HEK293 (cell line): ENCODE data around the gene RHBDD2.
"Not testable (repeated sequence)": the region's sequence is repeated elsewhere in the genome, so short reads cannot be mapped to it uniquely, and the experiment has no call there.

Experiments
- CTCF ChIP-seq: fragments of 450-650 bp; formaldehyde crosslinking; IDR thresholded peaks from 2 replicates; pipeline ENCODE4 v1.5.1; 2016; ENCODE audit warnings: missing biosample characterization, missing genetic modification characterization
- KLF1 ChIP-seq: fragments of 450-650 bp; formaldehyde crosslinking; IDR thresholded peaks from 2 replicates; pipeline ENCODE4 v1.5.1; 2016; ENCODE audit warnings: missing biosample characterization, missing genetic modification characterization
- ZBTB1 ChIP-seq: fragments of 450-650 bp; formaldehyde crosslinking; IDR thresholded peaks from 2 replicates; pipeline ENCODE4 v1.5.1; 2016; ENCODE audit warnings: missing biosample characterization, missing genetic modification characterization
- ZBTB49 ChIP-seq: fragments of 450-650 bp; formaldehyde crosslinking; IDR thresholded peaks from 2 replicates; pipeline ENCODE4 v1.5.1; 2016; ENCODE audit warnings: missing biosample characterization, missing genetic modification characterization, low read depth
- ZNF530 ChIP-seq: fragments of 450-650 bp; formaldehyde crosslinking; IDR thresholded peaks from 2 replicates; pipeline ENCODE4 v1.5.1; 2016; ENCODE audit warnings: low read depth, missing biosample characterization, missing genetic modification characterization
- TF ChIP-seq, protein P1 (sequence below): fragments of 450-650 bp; formaldehyde crosslinking; IDR thresholded peaks from 2 replicates; pipeline ENCODE4 v1.5.1; 2017; ENCODE audit warnings: missing biosample characterization, missing genetic modification characterization

DNA sequence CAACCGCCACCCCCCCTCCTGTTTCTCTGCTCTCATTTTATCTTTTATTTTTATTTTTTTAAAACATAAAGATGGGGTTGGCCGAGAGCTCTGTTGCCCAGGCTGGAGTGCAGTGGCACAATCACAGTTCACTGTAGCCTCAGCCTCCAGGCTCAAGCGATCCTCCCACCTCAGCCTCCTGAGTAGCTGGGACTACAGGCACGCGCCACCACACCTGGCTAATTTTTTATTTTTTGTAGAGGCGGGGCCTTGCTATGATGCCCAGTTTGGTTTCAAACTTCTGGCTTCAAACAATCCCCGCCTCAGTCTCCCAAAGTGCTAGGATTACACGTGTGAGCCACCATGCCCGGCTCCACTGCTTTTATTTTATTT lies 28.8 kb downstream of the RHBDD2 start:
- TF ChIP-seq CTCF (tag by site-specific recombination); KLF1 (tag by site-specific recombination); ZBTB1; ZBTB49 (tag by site-specific recombination); ZNF530: not testable (repeated sequence)
- TF ChIP-seq, protein P1, sequence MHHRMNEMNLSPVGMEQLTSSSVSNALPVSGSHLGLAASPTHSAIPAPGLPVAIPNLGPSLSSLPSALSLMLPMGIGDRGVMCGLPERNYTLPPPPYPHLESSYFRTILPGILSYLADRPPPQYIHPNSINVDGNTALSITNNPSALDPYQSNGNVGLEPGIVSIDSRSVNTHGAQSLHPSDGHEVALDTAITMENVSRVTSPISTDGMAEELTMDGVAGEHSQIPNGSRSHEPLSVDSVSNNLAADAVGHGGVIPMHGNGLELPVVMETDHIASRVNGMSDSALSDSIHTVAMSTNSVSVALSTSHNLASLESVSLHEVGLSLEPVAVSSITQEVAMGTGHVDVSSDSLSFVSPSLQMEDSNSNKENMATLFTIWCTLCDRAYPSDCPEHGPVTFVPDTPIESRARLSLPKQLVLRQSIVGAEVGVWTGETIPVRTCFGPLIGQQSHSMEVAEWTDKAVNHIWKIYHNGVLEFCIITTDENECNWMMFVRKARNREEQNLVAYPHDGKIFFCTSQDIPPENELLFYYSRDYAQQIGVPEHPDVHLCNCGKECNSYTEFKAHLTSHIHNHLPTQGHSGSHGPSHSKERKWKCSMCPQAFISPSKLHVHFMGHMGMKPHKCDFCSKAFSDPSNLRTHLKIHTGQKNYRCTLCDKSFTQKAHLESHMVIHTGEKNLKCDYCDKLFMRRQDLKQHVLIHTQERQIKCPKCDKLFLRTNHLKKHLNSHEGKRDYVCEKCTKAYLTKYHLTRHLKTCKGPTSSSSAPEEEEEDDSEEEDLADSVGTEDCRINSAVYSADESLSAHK (tag by site-specific recombination), result not testable (repeated sequence)
